NOMO-1 treated with dmso at 0.1 percent for 144 hours (cell line): Measurements from ENCODE around the gene FIBP.

Source experiments
- DNase-seq: peaks from one replicate; lab custom pipeline; 2025; ENCODE audit not compliant: unreplicated experiment; lab: John Stamatoyannopoulos, UW

Gene FIBP

DNA sequence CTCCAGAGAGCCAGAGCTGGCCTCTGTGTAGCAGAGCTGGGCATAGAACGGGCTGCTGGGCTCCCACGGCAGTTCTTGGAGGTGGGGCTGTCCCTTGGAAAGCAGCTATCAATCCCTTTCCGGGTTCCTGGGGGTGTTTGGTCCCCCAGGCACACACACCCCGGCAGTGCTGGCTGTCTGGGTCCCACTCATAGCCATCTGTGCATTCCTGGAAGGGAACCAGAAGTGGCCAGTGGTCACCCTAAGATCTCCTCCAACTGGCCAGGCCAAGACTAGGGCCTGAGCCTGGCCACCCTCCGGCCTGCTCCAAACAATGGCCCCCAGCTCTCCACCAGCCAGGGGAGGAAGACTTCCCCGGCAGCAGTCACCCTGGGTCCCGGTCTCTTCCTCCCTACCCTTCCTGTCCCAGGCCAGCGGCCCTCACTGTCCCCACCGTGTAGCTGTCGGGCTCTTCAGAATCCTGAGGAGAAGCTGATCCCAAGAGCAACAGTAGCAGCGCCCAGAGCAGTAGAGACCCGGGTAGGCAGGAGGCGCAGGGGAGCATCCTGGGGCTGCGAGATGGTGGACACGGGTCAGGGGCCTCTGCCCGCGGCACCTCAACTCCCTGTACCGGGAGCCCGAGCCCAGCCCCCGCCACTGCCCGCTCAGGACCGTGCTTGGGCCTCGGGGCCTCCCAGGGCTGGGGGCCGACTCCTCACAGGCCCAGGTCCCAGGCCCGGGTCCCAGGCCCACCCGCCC, 16.3 kb downstream of the FIBP start:
- no peak for DNase-seq

GRCh38 chr11:65870706-65871681, 17.3 kb downstream of the FIBP start:
- no peak for DNase-seq

GRCh38 chr11:65870307-65870658, 18.0 kb downstream of the FIBP start:
- no peak for DNase-seq

DNA sequence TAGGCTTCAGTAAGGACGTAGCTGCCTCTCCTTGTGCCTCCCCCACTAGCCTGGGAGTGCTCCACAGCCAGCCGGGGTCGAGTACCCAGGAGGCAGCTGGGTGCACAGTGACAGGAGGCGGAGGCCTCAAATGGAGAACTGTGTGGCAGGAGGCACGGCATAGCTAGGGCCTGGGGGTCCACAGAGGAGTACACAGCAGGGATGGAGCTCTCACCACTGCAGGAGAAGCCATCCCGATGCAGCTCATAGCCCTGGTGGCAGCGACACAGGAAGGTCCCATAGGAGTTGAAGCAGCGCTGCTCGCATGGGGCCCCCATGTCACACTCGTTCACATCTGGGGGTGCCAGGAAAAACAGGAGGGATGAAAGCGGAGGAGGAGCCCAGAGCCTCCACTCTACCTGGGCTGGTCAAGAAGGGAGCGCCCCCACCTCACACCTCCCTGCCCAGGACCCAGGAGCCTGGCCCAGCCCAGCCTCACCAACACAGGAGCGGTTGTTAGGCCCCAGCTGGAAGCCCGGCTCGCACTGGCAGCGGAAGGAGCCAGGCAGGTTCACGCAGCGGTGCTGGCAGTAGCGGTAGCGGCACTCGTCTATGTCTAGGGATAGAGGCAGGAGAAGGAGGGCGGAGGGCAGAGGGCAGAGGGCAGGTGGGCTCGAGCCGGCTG, 18.5 kb downstream of the FIBP start:
- DNase-seq, result no peak

GRCh38 chr11:65868907-65869306, 19.4 kb downstream of the FIBP start:
- DNase-seq, result no peak

GRCh38 chr11:65868076-65868667, 20.1 kb downstream of the FIBP start:
- DNase-seq, result no peak

GRCh38 chr11:65867284-65868071, 20.8 kb downstream of the FIBP start:
- no peak for DNase-seq

DNA sequence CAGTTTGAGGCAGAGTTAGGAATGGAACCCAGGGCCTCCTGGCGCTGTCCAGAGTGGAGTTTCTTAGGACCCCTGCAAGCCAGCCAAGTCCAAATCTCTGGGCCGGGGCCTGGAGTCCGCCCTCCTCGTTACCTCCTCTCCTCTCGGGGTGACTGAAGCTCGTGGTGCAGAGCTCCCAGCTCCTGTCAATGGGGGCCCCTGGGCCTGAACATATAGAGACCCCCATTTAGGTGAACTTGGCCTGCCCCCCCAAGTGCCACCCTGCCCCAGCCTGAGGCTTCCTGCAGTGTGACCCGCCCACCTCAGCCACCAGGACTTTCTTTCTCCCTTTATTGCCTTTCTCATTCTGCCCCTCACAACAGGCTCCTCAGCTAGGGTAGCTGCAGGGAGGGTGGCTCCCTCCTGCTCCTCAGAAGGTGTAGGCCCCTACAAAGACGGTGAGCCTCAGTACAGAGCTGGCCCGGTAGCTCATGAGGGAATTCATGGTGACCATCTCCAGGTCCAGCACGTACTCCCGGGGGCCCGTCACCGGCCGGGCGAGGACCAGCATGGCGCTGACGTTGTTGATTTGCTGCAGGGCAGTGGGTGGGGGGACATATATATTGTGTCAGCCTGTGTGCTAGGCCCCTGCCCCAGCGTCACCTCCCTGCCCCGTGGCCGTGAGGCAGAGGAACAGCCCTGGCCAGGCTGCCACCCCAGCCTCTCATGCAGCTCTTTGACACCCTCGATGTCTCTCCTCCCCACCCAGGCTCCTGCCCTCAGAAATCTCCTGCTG, 21.6 kb downstream of the FIBP start:
- DNase-seq, result no peak

GRCh38 chr11:65865550-65866172, 22.6 kb downstream of the FIBP start:
- no peak for DNase-seq

- DNase-seq, result no peak
Observed at GRCh38 chr11:65864706-65865471, 23.4 kb downstream of the FIBP start.

DNA sequence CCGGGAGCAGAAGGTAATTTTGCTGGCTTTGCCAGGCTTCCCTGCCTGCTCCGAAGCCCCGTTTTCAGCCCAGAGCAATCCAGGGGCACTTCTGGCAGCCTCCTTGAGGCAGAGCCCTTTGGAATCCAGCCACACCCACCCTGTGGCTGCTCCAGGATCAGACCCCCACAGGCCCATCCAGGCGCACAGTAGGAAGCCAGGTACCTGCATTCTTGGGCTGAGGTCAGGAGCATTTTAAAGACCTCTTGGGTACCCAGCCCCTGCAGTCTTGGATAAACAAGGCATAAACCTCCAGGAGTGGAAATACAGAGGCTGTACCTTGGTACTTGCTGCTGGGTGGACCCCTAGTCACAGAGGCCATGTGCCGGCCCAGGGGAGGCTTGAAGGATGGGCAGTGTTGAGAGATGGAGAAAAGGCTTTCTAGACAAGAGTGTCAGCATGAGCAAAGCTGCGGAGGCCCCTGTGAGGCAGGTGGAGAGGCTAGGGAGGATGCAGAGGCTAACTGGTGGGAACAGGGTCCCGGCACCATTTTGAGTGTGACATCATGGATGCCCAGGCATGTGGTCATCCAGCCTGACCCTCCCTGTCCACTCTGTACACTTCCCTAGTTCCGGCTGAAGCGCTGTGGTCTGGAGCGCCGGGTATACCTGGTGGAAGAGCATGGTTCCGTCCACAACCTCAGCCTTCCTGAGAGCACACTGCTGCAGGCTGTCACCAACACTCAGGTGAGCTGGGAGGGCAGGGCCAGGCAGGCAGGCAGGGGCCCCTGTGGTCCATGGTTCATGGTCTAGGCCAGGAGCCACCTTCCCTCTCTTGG, 24.2 kb downstream of the FIBP start:
- no peak for DNase-seq

GRCh38 chr11:65862941-65863888, 25.1 kb downstream of the FIBP start:
- no peak for DNase-seq

- no peak for DNase-seq
Observed at GRCh38 chr11:65862191-65862735, 26.0 kb downstream of the FIBP start.

- no peak for DNase-seq
Observed at GRCh38 chr11:65861533-65862183, 26.6 kb downstream of the FIBP start.

DNA sequence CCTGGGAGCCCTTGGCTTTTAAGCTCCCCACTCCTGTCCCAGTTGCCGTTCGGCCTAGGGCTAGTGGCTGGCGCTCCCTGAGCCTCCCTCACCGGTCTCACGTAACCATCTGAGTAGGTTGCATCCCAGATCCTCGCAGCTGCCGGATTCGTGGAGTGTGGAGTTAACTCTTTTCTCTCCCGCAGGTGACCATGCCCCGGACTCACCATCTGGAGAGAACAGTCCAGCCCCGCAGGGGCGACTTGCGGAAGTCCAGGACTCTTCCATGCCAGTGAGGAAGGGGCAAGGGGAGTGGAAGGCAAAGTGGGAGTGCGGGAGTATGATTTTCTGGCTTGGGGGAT, 27.1 kb downstream of the FIBP start:
- no peak for DNase-seq
